Measurements from ENCODE around the gene ARHGAP15. TPM values are rescaled to one million over a fixed set of nuclear protein-coding genes. Genes with fewer than 3 reads are reported as not detected.

Gene ARHGAP15
- total RNA-seq, 1 experiment from 2014 or later = 82.8 TPM

- H3K9ac ChIP-seq (ENCODE audit: low read length) = no peak overlapping the region
- H3K4me3 ChIP-seq (ENCODE audit: low read length) = no peak overlapping the region
- no peaks in the 10 kb centered on the region for H4K20me1 ChIP-seq (ENCODE audit: insufficient read depth, low read depth, low read length)
- H3K4me1 ChIP-seq (ENCODE audit: low read length) = no peaks in the 10 kb centered on the region
- no peaks in the 10 kb centered on the region for H3K9me2 ChIP-seq (replicated peaks; ENCODE audit: insufficient read depth, low read length)
- no peak overlapping the region for H2AFZ ChIP-seq (ENCODE audit: low read length)
- H3K27ac ChIP-seq (ENCODE audit: low read length) = no peak overlapping the region
- no peaks in the 10 kb centered on the region for H3K79me2 ChIP-seq (ENCODE audit: low read length)
- no peak for DNase-seq
- H3K4me2 ChIP-seq (ENCODE audit: low read depth, low read length, poor library complexity, severe bottlenecking) = no peak overlapping the region
- no peaks in the 10 kb centered on the region for H3K9me3 ChIP-seq (ENCODE audit: low read length)
- no peaks in the 10 kb centered on the region for H3K36me3 ChIP-seq (ENCODE audit: insufficient read depth, low read length)
- H3K27me3 ChIP-seq (ENCODE audit: low read length) = no peaks in the 10 kb centered on the region
These were observed 350.9 kb downstream of the ARHGAP15 start for GRCh38 chr2:143480086-143480485.

GRCh38 chr2:143480601-143481236 lies 351.5 kb downstream of the ARHGAP15 start:
- H4K20me1 ChIP-seq (ENCODE audit: insufficient read depth, low read depth, low read length) = no peaks in the 10 kb centered on the region
- H3K9me2 ChIP-seq (replicated peaks; ENCODE audit: insufficient read depth, low read length) = no peaks in the 10 kb centered on the region
- H3K4me2 ChIP-seq (ENCODE audit: low read depth, low read length, poor library complexity, severe bottlenecking) = no peak overlapping the region
- no peaks in the 10 kb centered on the region for H3K36me3 ChIP-seq (ENCODE audit: insufficient read depth, low read length)
- H2AFZ ChIP-seq (ENCODE audit: low read length) = no peak overlapping the region
- H3K27me3 ChIP-seq (ENCODE audit: low read length) = no peaks in the 10 kb centered on the region
- no peaks in the 10 kb centered on the region for H3K9me3 ChIP-seq (ENCODE audit: low read length)
- no peaks in the 10 kb centered on the region for H3K4me1 ChIP-seq (ENCODE audit: low read length)
- DNase-seq = no peak
- no peak overlapping the region for H3K4me3 ChIP-seq (ENCODE audit: low read length)
- H3K9ac ChIP-seq (ENCODE audit: low read length) = no peak overlapping the region
- no peak overlapping the region for H3K27ac ChIP-seq (ENCODE audit: low read length)
- H3K79me2 ChIP-seq (ENCODE audit: low read length) = no peaks in the 10 kb centered on the region

- H2AFZ ChIP-seq (ENCODE audit: low read length) = no peak overlapping the region
- DNase-seq = no peak
- no peaks in the 10 kb centered on the region for H3K4me1 ChIP-seq (ENCODE audit: low read length)
- no peaks in the 10 kb centered on the region for H3K79me2 ChIP-seq (ENCODE audit: low read length)
- no peak overlapping the region for H3K4me2 ChIP-seq (ENCODE audit: low read depth, low read length, poor library complexity, severe bottlenecking)
- H3K36me3 ChIP-seq (ENCODE audit: insufficient read depth, low read length) = no peaks in the 10 kb centered on the region
- H3K4me3 ChIP-seq (ENCODE audit: low read length) = no peak overlapping the region
- H3K27ac ChIP-seq (ENCODE audit: low read length) = no peak overlapping the region
- no peaks in the 10 kb centered on the region for H3K9me2 ChIP-seq (replicated peaks; ENCODE audit: insufficient read depth, low read length)
- no peaks in the 10 kb centered on the region for H4K20me1 ChIP-seq (ENCODE audit: insufficient read depth, low read depth, low read length)
- H3K9me3 ChIP-seq (ENCODE audit: low read length) = no peaks in the 10 kb centered on the region
- no peak overlapping the region for H3K9ac ChIP-seq (ENCODE audit: low read length)
- H3K27me3 ChIP-seq (ENCODE audit: low read length) = no peaks in the 10 kb centered on the region
These were observed 352.0 kb downstream of the ARHGAP15 start for GRCh38 chr2:143481237-143481623.

GRCh38 chr2:143481733-143482132 lies 352.5 kb downstream of the ARHGAP15 start:
- H3K9me3 ChIP-seq (ENCODE audit: low read length) = no peaks in the 10 kb centered on the region

GRCh38 chr2:143482316-143482715 lies 353.1 kb downstream of the ARHGAP15 start:
- Histone ChIP-seq H3K36me3 (ENCODE audit: insufficient read depth, low read length) (no peaks in the 10 kb centered on the region), H3K4me3 (ENCODE audit: low read length) (no peak overlapping the region), H3K4me2 (ENCODE audit: low read depth, low read length, poor library complexity, severe bottlenecking) (no peak overlapping the region), H3K9ac (ENCODE audit: low read length) (no peak overlapping the region), H2AFZ (ENCODE audit: low read length) (no peak overlapping the region), H3K4me1 (ENCODE audit: low read length) (no peaks in the 10 kb centered on the region), H3K9me3 (ENCODE audit: low read length) (no peaks in the 10 kb centered on the region), H4K20me1 (ENCODE audit: insufficient read depth, low read depth, low read length) (no peaks in the 10 kb centered on the region), H3K79me2 (ENCODE audit: low read length) (no peaks in the 10 kb centered on the region), H3K27me3 (ENCODE audit: low read length) (no peaks in the 10 kb centered on the region), H3K27ac (ENCODE audit: low read length) (no peak overlapping the region), H3K9me2 (replicated peaks; ENCODE audit: insufficient read depth, low read length) (no peaks in the 10 kb centered on the region)
- no peak for DNase-seq

More at GRCh38 chr2:143481733-143482132, 352.5 kb downstream of the ARHGAP15 start:
- DNase-seq = no peak
- Histone ChIP-seq H3K79me2 (ENCODE audit: low read length) (no peaks in the 10 kb centered on the region), H3K4me1 (ENCODE audit: low read length) (no peaks in the 10 kb centered on the region), H3K9me2 (replicated peaks; ENCODE audit: insufficient read depth, low read length) (no peaks in the 10 kb centered on the region), H3K27ac (ENCODE audit: low read length) (no peak overlapping the region), H3K4me3 (ENCODE audit: low read length) (no peak overlapping the region), H3K36me3 (ENCODE audit: insufficient read depth, low read length) (no peaks in the 10 kb centered on the region), H3K9ac (ENCODE audit: low read length) (no peak overlapping the region), H4K20me1 (ENCODE audit: insufficient read depth, low read depth, low read length) (no peaks in the 10 kb centered on the region), H2AFZ (ENCODE audit: low read length) (no peak overlapping the region), H3K27me3 (ENCODE audit: low read length) (no peaks in the 10 kb centered on the region), H3K4me2 (ENCODE audit: low read depth, low read length, poor library complexity, severe bottlenecking) (no peak overlapping the region)

GRCh38 chr2:143482771-143483170 lies 353.6 kb downstream of the ARHGAP15 start:
- H3K27me3 ChIP-seq (ENCODE audit: low read length) = no peaks in the 10 kb centered on the region
- no peaks in the 10 kb centered on the region for H3K9me3 ChIP-seq (ENCODE audit: low read length)
- no peaks in the 10 kb centered on the region for H3K9me2 ChIP-seq (replicated peaks; ENCODE audit: insufficient read depth, low read length)
- no peaks in the 10 kb centered on the region for H4K20me1 ChIP-seq (ENCODE audit: insufficient read depth, low read depth, low read length)
- no peak for DNase-seq
- no peak overlapping the region for H3K4me3 ChIP-seq (ENCODE audit: low read length)
- no peaks in the 10 kb centered on the region for H3K79me2 ChIP-seq (ENCODE audit: low read length)
- no peak overlapping the region for H3K9ac ChIP-seq (ENCODE audit: low read length)
- H3K27ac ChIP-seq (ENCODE audit: low read length) = no peak overlapping the region
- H3K4me2 ChIP-seq (ENCODE audit: low read depth, low read length, poor library complexity, severe bottlenecking) = no peak overlapping the region
- no peak overlapping the region for H2AFZ ChIP-seq (ENCODE audit: low read length)
- H3K4me1 ChIP-seq (ENCODE audit: low read length) = no peaks in the 10 kb centered on the region
- no peaks in the 10 kb centered on the region for H3K36me3 ChIP-seq (ENCODE audit: insufficient read depth, low read length)

GRCh38 chr2:143486976-143487375 lies 357.8 kb downstream of the ARHGAP15 start:
- no peak overlapping the region for H3K27ac ChIP-seq (ENCODE audit: low read length)
- H3K4me3 ChIP-seq (ENCODE audit: low read length) = no peak overlapping the region
- H3K9ac ChIP-seq (ENCODE audit: low read length) = no peak overlapping the region
- no peaks in the 10 kb centered on the region for H4K20me1 ChIP-seq (ENCODE audit: insufficient read depth, low read depth, low read length)
- H3K27me3 ChIP-seq (ENCODE audit: low read length) = no peaks in the 10 kb centered on the region
- H3K9me3 ChIP-seq (ENCODE audit: low read length) = no peaks in the 10 kb centered on the region
- no peaks in the 10 kb centered on the region for H3K4me1 ChIP-seq (ENCODE audit: low read length)
- no peak overlapping the region for H2AFZ ChIP-seq (ENCODE audit: low read length)
- no peak for DNase-seq
- no peaks in the 10 kb centered on the region for H3K36me3 ChIP-seq (ENCODE audit: insufficient read depth, low read length)
- H3K4me2 ChIP-seq (ENCODE audit: low read depth, low read length, poor library complexity, severe bottlenecking) = no peak overlapping the region
- no peaks in the 10 kb centered on the region for H3K9me2 ChIP-seq (replicated peaks; ENCODE audit: insufficient read depth, low read length)
- no peaks in the 10 kb centered on the region for H3K79me2 ChIP-seq (ENCODE audit: low read length)

GRCh38 chr2:143489145-143489544 lies 359.9 kb downstream of the ARHGAP15 start:
- Histone ChIP-seq H3K36me3 (ENCODE audit: insufficient read depth, low read length) (no peaks in the 10 kb centered on the region), H2AFZ (ENCODE audit: low read length) (no peak overlapping the region), H3K4me2 (ENCODE audit: low read depth, low read length, poor library complexity, severe bottlenecking) (no peak overlapping the region), H3K4me1 (ENCODE audit: low read length) (no peaks in the 10 kb centered on the region), H3K79me2 (ENCODE audit: low read length) (no peaks in the 10 kb centered on the region), H3K27me3 (ENCODE audit: low read length) (no peaks in the 10 kb centered on the region), H3K9me2 (replicated peaks; ENCODE audit: insufficient read depth, low read length) (no peaks in the 10 kb centered on the region), H4K20me1 (ENCODE audit: insufficient read depth, low read depth, low read length) (no peaks in the 10 kb centered on the region), H3K9me3 (ENCODE audit: low read length) (no peaks in the 10 kb centered on the region), H3K27ac (ENCODE audit: low read length) (no peak overlapping the region), H3K9ac (ENCODE audit: low read length) (no peak overlapping the region), H3K4me3 (ENCODE audit: low read length) (no peak overlapping the region)
- no peak for DNase-seq
